Effector memory CD8-positive, alpha-beta T cell (primary cell): Measurements from ENCODE around the gene ANAPC13.

Experiments used
- ATAC-seq: fragments of 150-1000 bp; cut with Tn5 transposase; replicated peaks from 2 replicates; pipeline ENCODE4 v1.10.0; 2021; ENCODE audit warnings: mild to moderate bottlenecking, moderate library complexity
- DNase-seq, 3 experiments: peaks; one replicate each; pipeline ENCODE4 v3.0.0; 2021
- H3K27ac Mint-ChIP-seq, 2 donors: one replicate each; pipeline ENCODE4 v1.8.0; 2022; ENCODE audit warnings: mild to moderate bottlenecking in 2 of 2, mixed read lengths in 2 of 2, moderate library complexity in 2 of 2
- H3K27me3 Mint-ChIP-seq, 2 donors: one replicate each; pipeline ENCODE4 v1.8.0; 2022; ENCODE audit warnings: mixed read lengths in 2 of 2
- H3K36me3 Mint-ChIP-seq: one replicate; pipeline ENCODE4 v1.8.0; 2022; ENCODE audit warnings: mild to moderate bottlenecking, moderate library complexity, mixed read lengths; ENCODE audit not compliant: insufficient read depth
- H3K4me1 Mint-ChIP-seq, 2 donors: one replicate each; pipeline ENCODE4 v1.8.0; 2022; ENCODE audit warnings: low read depth in 2 of 2, mixed read lengths in 2 of 2
- H3K4me3 Mint-ChIP-seq, 2 donors: one replicate each; pipeline ENCODE4 v1.8.0; 2022; ENCODE audit warnings: mild to moderate bottlenecking in 2 of 2, mixed read lengths in 2 of 2, moderate library complexity in 2 of 2
- H3K9me3 Mint-ChIP-seq, 2 donors: one replicate each; pipeline ENCODE4 v1.8.0; 2022; ENCODE audit warnings: mixed read lengths in 2 of 2

The ANAPC13 gene

GRCh38 chr3:134476306-134476705, 9.5 kb downstream of the ANAPC13 start:
- peaks cover 21% of the 10 kb centered on the region for H3K36me3 Mint-ChIP-seq
- peaks cover 0 to 2% of the 10 kb centered on the region in 2 donors for H3K4me1 Mint-ChIP-seq
- DNase-seq (no peak), ATAC-seq (no peak)
- H3K4me3 Mint-ChIP-seq, result no peak overlapping the region
- no peaks in the 10 kb centered on the region for H3K9me3 Mint-ChIP-seq
- no peak overlapping the region for H3K27ac Mint-ChIP-seq
- H3K27me3 Mint-ChIP-seq, result no peaks in the 10 kb centered on the region

DNA sequence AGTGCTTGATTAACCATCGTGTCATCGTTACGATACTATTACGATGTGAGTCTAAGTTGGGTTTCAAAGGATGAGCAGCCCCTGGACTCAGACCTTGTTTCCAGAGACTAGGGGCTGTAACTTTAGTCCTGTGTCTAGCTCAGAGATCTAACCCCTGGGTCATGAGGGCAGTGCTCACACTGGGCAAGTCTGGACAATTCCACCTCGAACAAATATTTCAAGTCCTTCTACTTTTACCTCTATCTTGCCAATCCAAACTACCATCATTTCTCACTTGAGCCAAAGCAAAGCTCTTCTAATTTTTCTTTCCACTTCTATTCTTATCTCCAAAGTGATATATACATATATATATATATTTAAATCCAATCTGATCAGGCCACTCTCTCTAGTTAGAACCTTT, 10.8 kb downstream of the ANAPC13 start:
- peaks cover 21% of the 10 kb centered on the region for H3K36me3 Mint-ChIP-seq
- peak overlapping the region in 1 of 2 donors; percentile 27 for H3K27ac Mint-ChIP-seq
- H3K9me3 Mint-ChIP-seq, result no peaks in the 10 kb centered on the region
- ATAC-seq, result no peak
- no peak overlapping the region for H3K4me3 Mint-ChIP-seq
- H3K4me1 Mint-ChIP-seq, result peaks cover 0 to 2% of the 10 kb centered on the region in 2 donors
- DNase-seq, result no peak
- no peaks in the 10 kb centered on the region for H3K27me3 Mint-ChIP-seq

- Mint-ChIP-seq H3K27me3 (no peaks in the 10 kb centered on the region), H3K4me1 (peaks cover 0 to 2% of the 10 kb centered on the region in 2 donors), H3K27ac (no peak overlapping the region), H3K9me3 (no peaks in the 10 kb centered on the region), H3K36me3 (peaks cover 17% of the 10 kb centered on the region), H3K4me3 (no peak overlapping the region)
- DNase-seq (peak; percentile 75 to 82 (median 81)), ATAC-seq (peak; percentile 84)
Measured at GRCh38 chr3:134473868-134474546, 11.8 kb downstream of the ANAPC13 start.

GRCh38 chr3:134472831-134473230, 13.0 kb downstream of the ANAPC13 start:
- no peaks in the 10 kb centered on the region for H3K27me3 Mint-ChIP-seq
- H3K27ac Mint-ChIP-seq, result no peak overlapping the region
- no peaks in the 10 kb centered on the region for H3K9me3 Mint-ChIP-seq
- DNase-seq (no peak), ATAC-seq (no peak)
- H3K4me1 Mint-ChIP-seq, result peaks cover 0 to 2% of the 10 kb centered on the region in 2 donors
- H3K4me3 Mint-ChIP-seq, result no peak overlapping the region
- peaks cover 17% of the 10 kb centered on the region for H3K36me3 Mint-ChIP-seq

DNA sequence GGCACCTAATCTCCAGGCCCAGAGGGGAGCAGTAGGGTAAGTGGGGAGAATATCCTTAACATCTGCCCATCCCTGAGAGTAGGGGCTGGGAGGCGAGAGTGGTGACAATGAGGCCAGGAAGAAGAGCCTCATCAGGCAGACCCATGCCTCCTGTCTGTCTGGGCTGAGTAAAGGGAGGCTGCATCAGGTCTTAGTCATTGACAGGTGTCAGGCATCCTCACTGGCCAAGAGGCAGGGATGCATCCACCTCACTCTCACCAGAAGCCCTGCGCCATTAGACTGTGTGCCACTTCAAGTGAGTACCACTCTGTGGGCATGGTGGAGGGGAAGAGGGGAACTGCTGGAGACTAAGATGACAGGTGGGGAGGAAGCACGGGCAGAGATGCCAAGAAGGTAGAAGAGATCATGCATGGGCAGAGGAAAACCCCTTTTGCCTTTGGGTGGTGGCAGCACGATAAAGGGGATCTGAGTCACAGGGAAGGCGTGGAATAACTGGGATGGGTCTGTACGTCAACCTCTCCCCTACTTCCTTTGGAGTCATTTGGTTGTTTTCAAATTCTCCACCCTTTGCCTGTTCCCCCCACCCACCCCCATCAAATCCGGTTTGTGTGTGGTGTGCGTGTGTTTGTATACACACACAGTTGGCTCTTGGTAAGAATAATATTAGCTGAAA, 14.1 kb downstream of the ANAPC13 start:
- Mint-ChIP-seq H3K27me3 (no peaks in the 10 kb centered on the region), H3K9me3 (no peaks in the 10 kb centered on the region), H3K4me1 (peaks cover 0 to 2% of the 10 kb centered on the region in 2 donors), H3K4me3 (no peak overlapping the region), H3K27ac (peak overlapping the region in 1 of 2 donors; percentile 51), H3K36me3 (peaks cover 8% of the 10 kb centered on the region)
- DNase-seq, result no peak
- ATAC-seq, result no peak

DNA sequence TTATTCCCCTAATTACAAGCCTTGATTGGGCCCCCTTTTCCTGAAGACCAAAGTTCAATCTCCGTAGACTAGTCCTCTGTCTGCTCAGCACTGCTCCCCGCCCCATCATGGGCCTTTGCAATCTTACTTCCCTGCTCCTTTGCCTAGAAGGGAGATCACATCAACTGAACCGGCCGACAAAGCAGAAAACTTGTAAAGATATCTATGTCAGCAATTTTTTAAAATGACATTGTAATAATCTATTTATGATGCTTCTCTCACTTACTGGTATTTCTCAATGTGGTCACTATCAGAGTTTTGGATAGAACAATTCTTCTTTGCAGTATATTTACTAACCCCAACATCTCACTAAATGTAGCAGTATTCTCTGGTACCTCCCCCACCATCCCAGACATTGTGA, 17.3 kb downstream of the ANAPC13 start:
- peaks cover 11 to 12% of the 10 kb centered on the region in 2 donors for H3K27me3 Mint-ChIP-seq
- H3K4me1 Mint-ChIP-seq, result no peaks in the 10 kb centered on the region
- H3K4me3 Mint-ChIP-seq, result no peak overlapping the region
- no peak overlapping the region for H3K27ac Mint-ChIP-seq
- no peaks in the 10 kb centered on the region for H3K9me3 Mint-ChIP-seq
- ATAC-seq (no peak), DNase-seq (no peak)
- no peaks in the 10 kb centered on the region for H3K36me3 Mint-ChIP-seq

GRCh38 chr3:134466331-134466730, 19.5 kb downstream of the ANAPC13 start:
- Mint-ChIP-seq H3K27ac (no peak overlapping the region), H3K36me3 (no peaks in the 10 kb centered on the region), H3K27me3 (peaks cover 28 to 30% of the 10 kb centered on the region in 2 donors), H3K9me3 (no peaks in the 10 kb centered on the region), H3K4me1 (no peaks in the 10 kb centered on the region), H3K4me3 (no peak overlapping the region)
- no peak for ATAC-seq
- DNase-seq, result no peak

GRCh38 chr3:134464689-134465365, 21.0 kb downstream of the ANAPC13 start:
- Mint-ChIP-seq H3K4me1 (no peaks in the 10 kb centered on the region), H3K36me3 (no peaks in the 10 kb centered on the region), H3K9me3 (no peaks in the 10 kb centered on the region), H3K4me3 (no peak overlapping the region), H3K27ac (no peak overlapping the region), H3K27me3 (peaks cover 38 to 42% of the 10 kb centered on the region in 2 donors)
- DNase-seq, result no peak
- ATAC-seq, result no peak

DNA sequence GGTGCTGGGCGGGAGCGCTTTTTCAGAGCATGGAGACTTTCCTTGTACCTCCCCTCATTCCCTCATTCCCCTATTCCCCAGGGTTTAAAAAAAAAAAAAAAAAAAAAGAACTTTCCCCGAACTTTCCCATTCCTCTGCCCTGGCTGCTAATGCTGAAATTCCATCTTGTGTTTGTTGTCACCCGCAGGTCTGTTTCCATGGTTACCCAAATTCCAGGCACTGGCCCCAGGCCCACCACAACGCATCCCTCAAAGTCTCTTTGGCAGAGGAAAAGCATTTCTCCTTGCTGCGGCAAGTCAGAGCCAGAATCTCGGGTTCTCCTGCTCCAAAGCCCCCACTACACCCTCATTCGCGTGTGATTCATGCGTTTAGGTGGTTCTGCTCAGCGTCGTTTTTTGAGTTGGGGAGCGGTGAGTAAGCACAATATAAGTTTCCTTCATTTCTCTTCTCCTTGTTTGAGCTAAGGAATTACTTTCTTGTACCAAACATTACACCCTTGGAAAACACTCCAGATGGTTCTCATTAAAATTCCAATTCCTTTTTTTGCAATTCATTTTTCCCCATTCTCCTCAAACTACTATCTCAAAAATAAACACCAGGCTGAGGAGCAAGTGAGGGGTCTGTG, 21.6 kb downstream of the ANAPC13 start:
- Mint-ChIP-seq H3K4me1 (no peaks in the 10 kb centered on the region), H3K27ac (no peak overlapping the region), H3K9me3 (no peaks in the 10 kb centered on the region), H3K36me3 (no peaks in the 10 kb centered on the region), H3K27me3 (peaks cover 42 to 44% of the 10 kb centered on the region in 2 donors), H3K4me3 (no peak overlapping the region)
- DNase-seq, result no peak
- no peak for ATAC-seq

DNA sequence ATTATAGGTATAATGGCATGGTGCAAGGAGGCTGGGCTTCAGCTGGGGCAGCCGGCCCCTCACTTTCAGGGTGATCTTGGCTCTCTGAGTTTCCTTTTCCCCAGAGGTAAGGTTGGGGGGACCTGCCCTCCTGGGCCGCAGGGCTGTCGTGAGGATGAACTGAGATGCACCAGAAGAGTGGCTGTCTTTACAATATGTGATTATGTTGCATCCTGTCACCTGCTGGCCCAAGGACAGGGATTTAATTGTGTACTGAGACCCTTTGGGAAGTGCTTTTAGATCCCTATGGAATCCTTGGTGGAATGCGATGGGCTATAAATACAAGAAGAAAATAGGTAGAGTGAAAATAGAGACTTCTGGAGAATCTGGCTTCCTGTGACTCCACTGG, 22.1 kb downstream of the ANAPC13 start:
- Mint-ChIP-seq H3K27me3 (peaks cover 42 to 44% of the 10 kb centered on the region in 2 donors), H3K9me3 (no peaks in the 10 kb centered on the region), H3K4me3 (no peak overlapping the region), H3K36me3 (no peaks in the 10 kb centered on the region), H3K27ac (no peak overlapping the region), H3K4me1 (no peaks in the 10 kb centered on the region)
- DNase-seq, result no peak
- ATAC-seq, result no peak

DNA sequence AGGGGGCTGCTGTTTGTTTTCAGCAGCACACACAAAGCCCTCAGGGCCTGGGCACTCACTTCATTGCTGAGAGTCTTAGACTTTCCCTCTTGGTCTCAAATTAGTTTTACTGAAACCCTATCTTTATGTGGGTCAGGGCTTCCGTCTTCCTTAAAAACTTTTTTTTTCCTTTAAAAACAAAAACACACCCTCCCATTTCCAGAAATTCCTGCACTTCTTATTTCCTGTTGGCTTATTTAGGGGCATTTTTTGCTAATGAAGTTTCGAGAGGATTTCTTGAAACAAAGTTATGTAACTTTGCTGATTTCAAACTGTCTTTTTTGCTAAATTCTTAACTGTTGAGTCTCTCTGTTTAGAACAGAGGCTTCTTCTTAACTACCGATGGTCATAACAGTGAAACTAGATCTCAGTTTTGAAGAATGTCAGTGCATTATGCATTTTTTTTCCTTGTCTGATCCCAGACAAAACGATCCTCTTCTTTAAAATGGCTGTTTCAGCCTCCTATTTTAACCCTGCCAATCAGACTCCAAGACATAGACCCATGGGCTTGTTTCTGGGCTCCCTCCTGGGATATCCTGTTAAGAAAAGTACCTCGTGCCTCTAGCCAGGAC, 23.3 kb downstream of the ANAPC13 start:
- Mint-ChIP-seq H3K36me3 (no peaks in the 10 kb centered on the region), H3K4me1 (no peaks in the 10 kb centered on the region), H3K9me3 (no peaks in the 10 kb centered on the region), H3K4me3 (no peak overlapping the region), H3K27ac (no peak overlapping the region), H3K27me3 (peaks cover 51 to 55% of the 10 kb centered on the region in 2 donors)
- ATAC-seq (no peak), DNase-seq (no peak)

DNA sequence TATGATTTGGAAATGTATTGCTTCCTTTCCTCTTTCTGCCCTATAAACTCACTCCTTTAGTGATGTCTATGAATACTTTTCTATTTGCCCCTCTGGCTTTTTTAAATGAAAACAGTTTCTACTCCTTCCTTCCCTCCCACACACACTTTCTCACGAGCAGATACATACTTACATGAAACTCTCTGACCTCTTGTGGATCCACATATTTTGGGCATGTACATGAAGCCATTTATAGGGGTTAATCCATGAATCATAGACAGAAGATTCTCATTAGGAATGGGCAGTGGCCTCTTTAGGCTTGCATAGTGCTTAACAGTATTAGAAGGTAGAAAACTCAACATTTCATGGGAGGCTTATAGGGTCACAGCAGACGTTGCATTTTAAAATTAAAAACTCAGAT, 24.8 kb downstream of the ANAPC13 start:
- Mint-ChIP-seq H3K9me3 (no peaks in the 10 kb centered on the region), H3K27ac (no peak overlapping the region), H3K4me1 (no peaks in the 10 kb centered on the region), H3K27me3 (peaks cover 63 to 66% of the 10 kb centered on the region in 2 donors), H3K4me3 (no peak overlapping the region), H3K36me3 (no peaks in the 10 kb centered on the region)
- DNase-seq (no peak), ATAC-seq (no peak)

DNA sequence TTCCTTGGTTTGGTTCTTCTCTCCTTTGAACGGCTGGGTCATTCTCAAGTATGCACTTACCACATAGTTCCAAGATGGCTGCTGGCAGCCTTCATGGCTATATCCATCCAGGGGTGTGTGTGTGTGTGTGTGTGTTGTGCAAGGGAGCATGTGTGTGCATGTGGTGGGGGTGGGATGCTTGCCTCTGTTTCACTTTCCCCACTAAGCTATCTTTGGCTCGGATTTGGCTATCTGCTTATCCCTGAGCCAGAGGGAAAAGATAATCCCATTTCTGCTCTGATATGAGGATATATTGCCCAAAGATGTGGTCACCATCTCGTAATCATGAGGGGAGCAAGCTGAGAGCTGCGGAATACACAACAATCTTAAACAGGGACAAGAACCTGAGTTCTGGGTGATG, 26.2 kb downstream of the ANAPC13 start:
- H3K4me1 Mint-ChIP-seq, result no peaks in the 10 kb centered on the region
- H3K9me3 Mint-ChIP-seq, result no peaks in the 10 kb centered on the region
- DNase-seq (no peak), ATAC-seq (no peak)
- H3K36me3 Mint-ChIP-seq, result no peaks in the 10 kb centered on the region
- peaks cover 69 to 70% of the 10 kb centered on the region in 2 donors for H3K27me3 Mint-ChIP-seq
- H3K27ac Mint-ChIP-seq, result no peak overlapping the region
- H3K4me3 Mint-ChIP-seq, result no peak overlapping the region
